G401 (cell line): ENCODE data around the gene DNAJC11. TPM values are rescaled to one million over a fixed set of nuclear protein-coding genes. Genes with fewer than 3 reads are reported as not detected.
"Not testable (repeated sequence)": the region's sequence is repeated elsewhere in the genome, so short reads cannot be mapped to it uniquely, and the experiment has no call there.

Experiments used
- DNase-seq: peaks from one replicate; pipeline ENCODE4 v3.0.0-alpha.2; 2015; ENCODE audit warnings: low spot score
- in situ Hi-C: cut with HindIII; loops from 2 replicates; pipeline ENCODE4 v1.10.0; 2016; ENCODE audit warnings: low sequenced_read_pairs, mixed read lengths
- total RNA-seq: library from RNA; depleted of rRNA; stranded (reverse); fragments of >200 nt; shearing (Covaris generic); gene quantifications from 2 replicates; pipeline ENCODE4 v1.2.3, GENCODE V29; 2014

DNAJC11 gene
- total RNA-seq, 1 experiment from 2014 or later: 68.0 TPM

DNA sequence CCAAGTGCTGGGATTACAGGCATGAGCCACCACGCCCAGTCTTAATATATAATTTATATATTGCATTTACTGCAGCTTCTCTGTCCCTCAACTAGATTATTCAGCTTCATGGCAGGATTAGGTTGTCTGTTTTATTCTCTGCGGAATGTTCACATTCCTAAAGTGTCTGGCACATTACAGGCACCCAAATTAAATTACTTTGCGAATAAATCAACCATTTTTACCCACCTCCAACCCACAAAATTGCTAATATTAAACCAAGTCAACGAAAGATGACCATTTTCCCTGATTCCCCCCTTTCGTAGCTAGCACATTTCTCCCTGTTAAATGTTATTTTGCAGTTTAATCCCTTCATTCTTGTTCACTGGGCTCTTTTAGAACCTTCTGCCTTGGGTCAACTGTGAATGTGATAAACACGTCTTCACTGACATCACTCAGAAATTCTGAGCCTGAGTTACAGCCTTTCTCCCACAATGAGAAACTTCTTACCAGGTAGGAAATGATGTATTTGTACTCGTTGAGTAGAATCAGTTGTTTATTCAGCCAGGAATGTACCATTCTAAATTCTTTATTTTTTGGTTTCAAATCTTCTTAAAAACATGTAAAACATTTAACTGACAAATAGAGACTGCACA, 41.1 kb downstream of the DNAJC11 start:
- in situ Hi-C loops: no loop called here
- DNase-seq: no peak

DNA sequence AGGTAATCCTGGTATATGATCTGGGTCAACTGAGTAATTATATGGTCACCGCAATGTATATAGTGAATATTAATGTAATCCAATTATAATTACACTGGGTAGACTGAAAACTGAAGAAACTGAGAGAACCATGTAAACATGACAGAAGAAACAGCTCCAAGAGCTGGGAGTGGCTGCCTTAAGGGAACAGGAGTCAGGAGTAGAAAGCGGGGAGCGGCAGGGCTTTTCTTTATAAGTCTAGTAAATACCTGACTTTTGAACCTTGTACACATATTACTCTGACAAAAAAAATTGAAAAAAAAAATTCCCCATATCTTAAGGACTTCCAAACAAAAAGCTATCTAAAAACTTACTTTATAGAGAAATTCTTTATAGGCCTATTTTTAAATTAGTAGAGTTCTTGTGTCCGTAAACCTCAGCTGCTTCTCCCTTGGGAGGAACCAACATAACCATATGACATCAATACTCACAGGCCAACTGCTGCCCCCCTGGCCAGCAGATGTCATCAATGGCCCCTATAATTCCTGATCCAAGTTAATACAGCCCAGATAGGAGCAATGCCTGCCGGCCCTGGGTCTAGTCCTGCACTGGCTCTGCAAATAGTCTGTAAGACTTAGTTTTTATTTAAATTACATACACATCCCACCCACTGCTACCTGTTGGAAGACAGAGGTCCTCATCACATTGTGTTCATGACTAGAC, 43.1 kb downstream of the DNAJC11 start:
- in situ Hi-C loops: no loop called here
- no peak for DNase-seq

DNA sequence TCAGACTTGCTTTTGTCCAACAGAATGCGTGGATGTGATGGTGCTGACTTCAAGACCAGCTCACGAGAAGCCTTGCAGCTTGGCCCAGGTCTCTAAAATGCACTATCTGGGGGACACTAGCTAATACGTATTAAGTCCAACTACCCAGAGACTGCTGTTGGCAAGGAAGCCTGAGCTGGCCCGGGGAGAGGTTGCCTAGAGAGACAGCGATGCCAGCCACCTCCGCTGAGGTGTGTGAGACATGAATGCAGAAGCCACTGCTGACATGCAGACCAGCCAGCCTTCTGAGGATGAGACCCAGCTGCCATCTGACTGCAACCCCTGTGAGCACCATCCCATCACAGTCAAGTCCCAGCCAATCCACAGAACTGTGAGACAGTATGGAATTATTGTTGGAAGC, 44.5 kb downstream of the DNAJC11 start:
- DNase-seq: no peak
- in situ Hi-C loops: no loop called here

DNA sequence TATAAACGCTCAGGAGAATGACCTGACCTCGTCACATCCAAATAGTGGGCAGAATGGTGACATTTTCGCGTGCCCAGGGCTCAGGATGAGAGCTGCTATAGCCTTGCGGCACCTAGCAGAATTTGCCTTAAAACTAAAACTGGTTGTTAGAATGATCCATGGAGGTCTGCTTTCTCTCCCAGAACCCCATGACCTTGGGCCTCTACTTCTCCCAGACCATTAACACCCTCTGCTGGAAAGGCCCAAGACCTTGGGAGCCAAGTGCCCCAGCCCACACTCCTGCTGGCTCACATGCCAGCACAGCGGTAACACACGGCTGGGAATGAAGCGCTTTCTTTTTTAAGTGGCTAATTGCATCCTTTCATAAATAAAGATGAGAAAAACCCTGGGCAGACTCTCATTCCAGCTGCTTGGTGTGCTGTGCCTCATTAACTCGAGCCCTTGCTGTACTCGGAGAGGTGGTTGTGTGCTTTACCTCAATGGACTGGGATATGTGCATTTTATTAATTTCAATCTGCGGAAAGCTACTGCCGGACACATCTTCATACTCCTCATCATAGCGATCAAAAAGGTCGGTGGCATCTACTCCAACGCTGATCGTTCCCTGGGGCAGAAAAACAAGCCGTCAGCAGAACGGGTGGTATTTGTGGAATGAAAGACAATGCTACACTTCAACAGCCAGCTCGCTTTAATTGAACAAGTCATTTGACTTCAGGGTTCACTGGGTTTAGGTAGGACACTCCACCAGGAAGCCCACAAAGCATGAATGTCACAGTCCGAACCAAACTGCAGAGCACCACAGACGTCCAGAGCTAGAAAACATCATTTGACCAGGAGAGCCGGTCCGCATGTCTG, 48.0 kb downstream of the DNAJC11 start:
- in situ Hi-C loops: no loop called here
- DNase-seq: no peak

DNA sequence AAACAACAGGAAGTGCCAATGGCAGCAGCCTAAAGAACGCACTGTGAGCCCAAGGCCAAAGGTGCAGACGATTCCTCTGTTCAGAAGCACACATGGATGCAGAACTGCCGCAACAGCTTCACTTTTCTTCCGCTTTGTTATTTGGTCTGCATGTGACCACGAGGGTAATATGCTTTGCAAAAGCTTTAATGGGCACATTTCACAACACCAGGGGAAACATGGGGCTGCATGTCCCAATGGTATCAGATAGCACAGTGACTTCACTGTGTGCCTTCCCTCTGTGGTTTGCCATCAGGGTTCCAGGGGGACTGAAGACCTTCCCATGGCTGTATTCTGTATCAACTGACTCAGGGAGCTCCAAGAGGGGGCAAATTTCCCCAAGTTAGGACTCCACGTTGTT, 48.6 kb downstream of the DNAJC11 start:
- DNase-seq: no peak
- in situ Hi-C loops: no loop called here

DNA sequence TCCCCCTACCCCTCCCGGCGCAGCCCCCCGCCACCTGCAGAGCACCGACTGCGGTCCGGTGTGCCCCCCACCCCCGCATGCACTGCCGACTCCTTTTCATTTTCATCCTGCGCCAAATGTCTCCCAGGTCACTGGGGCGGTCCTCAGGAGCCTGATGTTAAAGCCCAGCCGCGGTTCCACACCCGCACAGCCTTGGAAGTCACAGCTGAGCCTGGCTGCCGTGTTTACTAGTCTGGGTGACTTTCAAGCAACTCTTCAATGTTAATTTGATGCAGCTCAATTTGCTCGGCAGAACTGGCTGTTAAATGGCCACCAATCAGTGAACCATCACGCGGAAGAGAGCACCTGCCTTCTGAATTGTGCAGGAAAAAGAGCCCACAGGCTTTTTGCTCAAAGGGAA, 49.7 kb downstream of the DNAJC11 start:
- no peak for DNase-seq
- in situ Hi-C loops: no loop called here

DNA sequence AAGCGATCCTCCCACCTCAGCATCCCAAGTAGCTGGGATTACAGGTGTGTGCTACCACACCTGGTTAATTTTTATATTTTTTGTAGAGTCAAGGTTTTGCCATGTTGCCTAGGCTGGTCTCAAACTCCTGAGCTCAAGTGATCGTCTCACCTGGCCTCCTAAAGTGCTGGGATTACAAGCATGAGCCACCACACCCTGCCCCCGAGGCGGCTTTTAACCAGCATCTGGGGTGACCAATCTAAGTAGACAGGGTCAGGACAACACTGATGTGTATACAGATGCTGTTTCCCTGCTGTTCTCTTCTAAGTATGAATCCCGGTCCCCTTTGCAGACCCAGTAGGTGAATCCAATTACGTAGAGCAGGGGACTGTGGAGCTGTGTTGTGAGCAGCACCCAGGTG, 53.1 kb downstream of the DNAJC11 start:
- in situ Hi-C loops: no loop called here

DNA sequence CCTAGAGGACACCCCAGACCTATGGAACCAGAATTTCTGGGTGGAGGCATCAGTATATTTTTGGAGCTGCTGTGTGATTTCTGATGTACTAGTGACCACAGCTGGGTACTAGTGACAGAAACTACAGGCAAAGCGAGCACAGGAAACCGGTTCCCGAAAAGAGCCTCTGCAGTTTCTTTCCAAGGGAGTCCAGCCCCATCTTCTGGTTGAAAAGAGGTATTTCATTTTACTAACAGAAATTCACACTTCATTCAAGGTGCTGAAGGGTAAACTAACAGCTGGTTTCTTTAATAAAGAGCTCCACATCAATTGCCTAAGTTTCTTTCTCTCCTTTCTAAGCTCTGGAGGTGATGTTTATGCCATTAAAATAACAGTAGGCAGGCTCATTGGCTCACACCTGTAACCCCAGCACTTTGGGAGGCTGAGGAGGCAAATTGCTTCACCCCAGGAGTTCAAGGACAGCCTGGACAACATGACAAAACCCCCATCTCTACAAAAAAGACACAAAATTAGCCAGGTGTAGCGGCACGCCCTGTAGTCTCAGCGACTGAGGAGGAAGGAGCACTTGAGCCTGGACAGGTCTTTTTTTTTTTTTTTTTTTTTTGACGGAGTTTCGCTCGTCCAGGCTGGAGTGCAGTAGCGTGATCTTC, 55.0 kb downstream of the DNAJC11 start:
- in situ Hi-C loops: no loop called here
- DNase-seq: peak; percentile 65

More for the DNA sequence above, 53.1 kb downstream of the DNAJC11 start:
- DNase-seq: no peak

DNA sequence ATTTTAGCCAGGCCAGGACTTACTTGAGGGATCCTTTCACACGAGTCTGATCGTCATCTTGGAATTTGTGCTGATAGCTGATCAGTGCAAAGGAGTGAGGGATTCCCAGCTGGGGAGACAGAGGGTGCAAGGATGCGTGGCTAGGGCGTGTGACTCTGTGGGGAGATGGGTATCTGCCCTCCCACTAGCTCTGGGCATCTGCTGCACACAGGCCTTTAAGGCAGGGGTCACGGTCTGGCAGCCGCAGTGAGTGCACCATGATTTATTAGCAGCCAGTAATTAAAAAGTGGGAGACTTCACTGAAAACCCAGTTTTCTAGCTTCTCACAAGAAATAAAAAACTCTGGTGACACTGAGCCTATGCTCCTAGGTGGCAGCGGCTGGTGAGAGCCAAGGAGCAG, 56.6 kb downstream of the DNAJC11 start:
- in situ Hi-C loops: no loop called here
- DNase-seq: no peak

DNA sequence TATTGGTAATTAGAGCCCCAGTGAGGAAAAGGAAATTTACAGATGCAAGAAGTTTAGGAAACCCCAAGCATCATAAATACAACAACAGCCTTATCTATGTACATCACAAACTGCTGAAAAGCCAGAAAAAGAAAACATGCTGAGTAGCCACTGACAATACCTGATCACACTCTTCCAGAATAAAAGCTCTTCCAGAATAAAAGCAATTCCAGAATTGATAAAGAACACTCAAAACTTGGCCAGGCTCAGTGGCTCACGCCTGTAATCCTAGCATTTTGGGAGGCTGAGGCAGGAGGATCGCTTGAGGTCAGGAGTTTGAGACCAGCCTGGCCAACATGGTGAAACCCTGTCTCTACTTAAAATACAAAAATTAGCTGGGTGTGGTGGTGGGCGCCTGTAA, 60.7 kb downstream of the DNAJC11 start:
- in situ Hi-C loops, DNase-seq: not testable (repeated sequence)

DNA sequence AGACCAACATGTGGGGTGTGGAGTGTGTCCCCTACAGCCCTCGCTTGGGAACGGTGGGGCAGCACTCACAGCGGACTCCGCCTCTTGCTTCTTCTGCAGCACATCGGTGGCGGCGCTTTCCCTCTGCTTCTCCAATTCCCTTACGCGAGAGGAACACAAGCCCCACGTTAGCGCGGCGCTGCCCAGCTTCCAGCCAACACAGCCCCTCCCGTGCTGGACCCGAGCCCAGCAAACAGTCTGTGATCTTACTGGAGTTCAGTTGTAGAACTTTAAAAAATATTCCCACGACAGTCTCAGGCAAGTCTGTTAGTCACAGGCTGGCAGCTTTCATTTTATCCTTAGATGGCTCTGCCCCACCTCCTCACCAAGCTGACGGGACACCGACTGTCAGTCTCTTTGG, 63.4 kb downstream of the DNAJC11 start:
- in situ Hi-C loops: no loop called here
- DNase-seq: peak; percentile 28

DNA sequence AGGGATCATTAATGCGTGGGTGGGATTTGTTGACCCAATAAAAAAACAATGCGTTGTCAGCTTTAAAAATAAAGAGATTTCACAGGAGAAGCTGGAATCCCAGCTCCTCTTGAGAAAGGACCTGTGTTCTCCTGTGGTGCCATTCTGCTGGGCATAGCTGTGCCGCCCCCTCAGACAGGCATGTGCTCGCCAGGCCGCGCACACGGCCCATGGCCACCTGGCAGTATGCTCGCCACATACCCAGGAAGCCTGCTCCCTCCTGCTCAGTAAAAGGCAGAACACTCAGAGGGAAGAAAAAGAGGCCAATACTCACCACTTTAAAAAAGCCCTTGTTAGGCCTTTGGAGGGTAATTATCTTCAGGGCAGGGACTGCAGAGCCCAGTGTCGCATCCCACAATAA, 63.8 kb downstream of the DNAJC11 start:
- no peak for DNase-seq
- in situ Hi-C loops: no loop called here

DNA sequence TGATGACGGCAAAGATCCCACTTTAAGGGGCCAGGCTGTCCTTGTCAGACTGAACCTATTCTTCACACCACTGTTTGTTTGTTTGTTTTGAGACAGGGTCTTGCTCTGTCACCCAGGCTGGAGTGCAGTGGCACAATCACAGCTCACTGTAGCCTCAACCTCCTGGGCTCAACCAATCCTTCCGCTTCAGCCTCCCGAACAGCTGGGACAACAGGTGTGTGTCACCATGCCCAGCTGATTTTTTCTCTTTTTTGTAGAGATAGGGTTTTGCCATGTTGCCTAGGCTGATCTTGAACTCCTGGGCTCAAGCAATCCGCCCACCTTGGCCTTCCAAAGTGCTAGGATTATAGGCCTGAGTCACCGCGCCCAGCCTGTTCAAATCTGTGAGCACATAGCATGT, 64.8 kb downstream of the DNAJC11 start:
- DNase-seq, in situ Hi-C loops: not testable (repeated sequence)

DNA sequence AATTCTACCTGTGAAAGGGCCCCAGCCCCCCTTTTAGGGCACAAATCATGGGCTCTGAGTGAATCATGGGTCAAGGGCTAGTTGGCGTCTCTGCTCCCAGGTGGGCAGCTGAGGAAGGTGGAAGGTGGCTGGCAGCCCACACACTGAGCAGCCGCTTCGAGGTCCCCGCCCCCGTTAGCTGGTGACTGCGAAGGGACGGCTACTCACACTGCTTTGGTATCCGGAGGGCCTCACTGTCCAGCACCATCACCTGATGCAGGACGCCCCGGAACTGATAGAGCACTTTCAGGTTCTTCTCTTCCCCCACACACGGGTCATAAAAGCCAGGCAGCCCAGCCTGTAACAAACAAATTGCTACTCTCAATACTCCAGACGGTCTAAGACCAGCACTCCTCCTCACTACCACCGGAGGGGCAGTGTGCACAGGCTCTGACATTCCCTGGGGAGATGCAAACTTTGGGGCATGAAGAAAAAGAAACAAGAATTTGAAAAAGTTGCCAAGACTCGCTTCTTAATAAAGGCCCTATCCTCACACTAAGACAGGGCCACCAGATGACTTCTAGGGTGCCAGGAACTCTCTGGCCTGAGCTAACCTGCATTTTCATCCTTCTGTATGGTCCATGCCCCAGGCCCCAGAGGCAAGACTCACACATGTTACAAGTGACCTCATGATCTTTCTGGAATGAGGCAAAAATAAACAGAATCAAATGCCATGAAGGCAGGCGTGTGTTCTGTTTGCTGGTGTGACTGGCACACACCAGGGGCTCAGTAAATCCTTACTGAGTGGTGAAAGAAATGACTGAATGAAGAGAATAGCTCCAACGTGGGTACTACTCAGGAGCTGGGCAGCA, 65.5 kb downstream of the DNAJC11 start:
- in situ Hi-C loops: no loop called here
- no peak for DNase-seq

DNA sequence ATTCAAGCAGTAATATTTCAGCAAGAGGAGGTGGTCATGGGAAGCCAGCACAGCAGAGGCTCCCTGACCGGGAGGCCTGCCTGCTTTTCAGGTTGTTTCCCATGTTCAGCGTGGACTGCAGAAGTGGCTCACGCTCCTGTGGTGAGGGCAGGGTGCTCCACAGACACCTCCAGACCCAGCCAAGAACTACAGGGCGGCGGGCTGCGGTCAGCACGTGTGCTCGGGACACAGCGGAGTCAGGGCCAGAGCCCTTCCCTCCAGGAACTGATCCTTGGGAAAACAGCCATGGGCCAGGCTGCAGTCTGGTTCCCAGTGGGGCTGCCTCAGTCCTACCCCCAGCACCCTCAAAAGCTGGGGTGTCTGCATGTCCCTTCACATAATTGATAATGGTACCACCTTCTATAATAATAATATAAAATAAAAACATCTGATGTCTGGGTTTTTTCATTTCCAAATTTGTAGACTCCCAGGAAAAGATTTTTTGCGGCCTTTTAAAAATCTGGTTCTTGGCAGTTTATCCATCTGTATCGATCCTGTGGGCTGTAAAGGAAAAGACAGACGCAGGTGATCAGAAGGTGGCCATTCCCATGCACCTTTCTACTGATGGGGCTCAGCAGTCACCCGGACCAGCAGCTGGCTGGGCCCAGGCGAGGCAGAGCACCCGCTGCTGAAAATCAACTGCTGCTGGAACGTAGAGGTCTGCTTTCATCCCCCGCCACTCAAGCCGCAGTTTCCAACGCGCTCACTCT, 66.3 kb downstream of the DNAJC11 start:
- in situ Hi-C loops: no loop called here
- DNase-seq: no peak

DNA sequence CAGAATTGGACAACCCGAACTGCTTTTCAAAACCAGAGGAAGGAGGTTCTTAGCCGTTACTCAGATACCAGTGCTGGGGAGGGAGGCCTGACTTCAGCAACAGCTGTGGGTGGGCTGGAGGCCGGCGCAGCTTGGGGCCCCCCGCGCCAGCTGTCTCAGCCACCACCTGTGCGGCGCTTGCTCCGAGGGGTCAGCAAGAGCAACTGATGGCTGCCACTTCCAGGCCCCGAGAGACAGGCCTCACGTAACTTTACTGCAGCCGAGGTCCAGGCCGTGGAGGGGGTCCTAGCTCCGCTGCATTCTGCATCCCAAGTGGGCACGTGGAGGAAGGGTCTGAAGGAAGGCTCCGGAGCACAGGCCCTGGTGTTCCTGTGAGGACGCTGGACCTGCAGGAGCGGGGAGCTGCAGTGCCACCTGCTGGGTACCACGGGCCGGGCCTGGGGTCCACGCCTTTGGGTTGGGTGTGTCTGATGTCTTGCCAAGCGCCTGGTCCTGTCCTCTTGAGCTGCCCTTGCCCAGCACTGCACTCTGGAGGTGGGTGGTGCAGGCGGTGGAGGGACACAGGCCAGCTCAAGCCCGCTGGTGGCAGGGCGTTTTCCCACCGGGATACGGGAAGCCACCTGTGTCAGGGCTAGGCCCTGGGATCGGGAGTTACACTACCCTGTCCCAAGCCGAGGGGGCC, 67.1 kb downstream of the DNAJC11 start:
- peak; percentile 23 for DNase-seq
- in situ Hi-C loops: no loop called here

DNA sequence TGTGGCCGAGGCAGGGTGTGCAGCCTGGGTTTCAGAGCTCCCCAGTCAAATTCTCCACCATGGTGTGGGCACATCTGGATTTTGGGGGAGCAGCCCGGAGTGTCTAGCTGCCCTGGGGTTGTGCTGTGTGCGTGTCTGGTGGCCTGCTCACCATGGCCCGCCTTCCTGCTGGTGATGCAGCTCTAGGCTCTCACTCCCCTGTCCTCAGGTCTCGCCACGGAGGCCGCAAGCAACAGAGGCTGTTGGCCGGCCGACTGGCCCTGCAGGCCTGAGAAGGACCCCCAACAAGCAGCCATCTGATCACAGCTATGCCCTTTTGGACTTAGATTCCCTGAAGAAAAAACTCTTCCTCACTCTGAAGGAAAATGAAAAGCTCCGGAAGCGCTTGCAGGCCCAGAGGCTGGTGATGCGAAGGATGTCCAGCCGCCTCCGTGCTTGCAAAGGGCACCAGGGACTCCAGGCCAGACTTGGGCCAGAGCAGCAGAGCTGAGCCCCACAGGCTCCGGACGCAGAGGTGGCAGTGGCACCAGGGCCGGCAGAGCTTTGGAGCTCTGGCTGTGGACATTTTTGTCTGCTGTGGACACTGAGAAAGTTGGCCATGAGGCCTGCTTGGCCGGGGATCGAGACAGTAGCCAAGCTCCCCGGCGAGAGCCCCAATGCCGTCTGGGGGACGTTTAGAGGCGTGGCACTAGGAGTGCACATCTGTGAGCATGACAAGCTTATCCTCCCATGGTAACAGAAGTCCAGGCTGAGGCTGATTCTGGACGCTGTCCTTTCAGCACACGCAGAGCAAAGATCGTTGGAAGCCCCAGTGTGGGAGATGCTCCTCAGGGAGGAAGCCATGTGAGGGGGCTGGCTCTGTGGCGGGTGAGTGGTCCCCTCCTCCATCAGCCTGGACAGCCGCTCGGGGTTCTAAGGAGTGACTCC, 68.8 kb downstream of the DNAJC11 start:
- in situ Hi-C loops: no loop called here
- no peak for DNase-seq
